Measurements from ENCODE around the gene TMEM244.
"Not testable (repeated sequence)": the region's sequence is repeated elsewhere in the genome, so short reads cannot be mapped to it uniquely, and the experiment has no call there.

The TMEM244 gene, protein sequence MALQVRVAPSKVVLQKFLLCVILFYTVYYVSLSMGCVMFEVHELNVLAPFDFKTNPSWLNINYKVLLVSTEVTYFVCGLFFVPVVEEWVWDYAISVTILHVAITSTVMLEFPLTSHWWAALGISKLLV

DNA sequence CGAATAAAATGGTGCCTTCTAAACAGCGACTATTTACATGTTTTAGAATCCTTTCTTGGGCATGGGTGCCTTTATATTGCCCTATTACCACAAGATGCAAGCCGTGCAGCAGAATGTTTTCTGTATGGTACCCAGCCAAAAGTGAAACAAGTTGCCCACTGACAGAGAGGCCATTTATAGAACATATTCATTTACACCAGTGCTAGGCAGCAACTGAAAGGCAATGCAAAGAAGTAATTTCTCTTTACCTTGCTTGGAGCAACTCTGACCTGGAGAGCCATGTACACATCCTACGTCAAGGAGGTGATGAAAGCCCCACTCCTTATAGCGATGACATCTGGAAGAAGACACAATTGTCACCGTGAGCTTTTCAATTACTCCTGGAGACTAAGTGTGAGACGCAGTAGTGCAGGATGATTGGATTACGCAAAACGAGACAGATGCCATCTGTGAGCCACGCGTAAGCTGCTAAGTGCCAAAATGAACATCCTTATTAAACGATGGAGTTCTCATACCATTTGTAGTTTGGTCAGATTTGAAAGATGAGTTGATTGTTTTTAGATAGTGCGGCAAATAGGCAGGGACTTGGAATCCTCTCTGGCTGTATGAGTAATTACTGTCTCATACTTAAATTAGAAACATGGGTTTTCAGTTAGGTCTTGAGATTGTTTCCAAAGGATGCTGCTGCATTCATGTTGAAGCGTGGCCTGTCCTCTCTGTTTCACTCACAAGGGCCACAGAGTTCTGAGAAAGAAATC, at the start of gene TMEM244:
Gene TMEM244, minus strand, starts transcription at position 408 of the 758 bp plus-strand sequence. Its CDS starts 127 bp downstream, at position 281.
- DNase-seq: no peak

DNA sequence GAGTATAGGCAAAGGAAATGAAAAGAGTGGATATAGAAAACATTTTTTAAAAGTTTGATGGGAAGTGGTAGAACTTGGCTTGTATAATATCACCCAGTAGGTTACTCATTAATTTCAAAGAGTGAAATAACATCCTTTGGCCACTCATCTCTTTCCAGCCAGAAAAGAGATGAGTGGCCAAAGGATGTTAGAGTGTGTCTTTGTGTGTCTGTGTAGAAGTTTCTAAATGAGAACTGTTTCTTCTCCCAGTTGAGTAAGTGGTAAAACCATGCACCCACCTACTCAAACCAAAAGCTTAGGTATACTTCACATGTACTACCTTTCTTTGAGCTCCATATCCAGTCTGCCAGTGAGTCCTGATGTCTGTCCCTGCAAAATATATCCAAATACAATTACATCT, 47.7 kb upstream of the TMEM244 start:
- DNase-seq: no peak

- no peak for DNase-seq
These were observed 47.2 kb upstream of the TMEM244 start for GRCh38 chr6:129908356-129908755.

GRCh38 chr6:129906515-129907077, 45.5 kb upstream of the TMEM244 start:
- no peak for DNase-seq

GRCh38 chr6:129903082-129903481, 42.0 kb upstream of the TMEM244 start:
- DNase-seq: no peak

DNA sequence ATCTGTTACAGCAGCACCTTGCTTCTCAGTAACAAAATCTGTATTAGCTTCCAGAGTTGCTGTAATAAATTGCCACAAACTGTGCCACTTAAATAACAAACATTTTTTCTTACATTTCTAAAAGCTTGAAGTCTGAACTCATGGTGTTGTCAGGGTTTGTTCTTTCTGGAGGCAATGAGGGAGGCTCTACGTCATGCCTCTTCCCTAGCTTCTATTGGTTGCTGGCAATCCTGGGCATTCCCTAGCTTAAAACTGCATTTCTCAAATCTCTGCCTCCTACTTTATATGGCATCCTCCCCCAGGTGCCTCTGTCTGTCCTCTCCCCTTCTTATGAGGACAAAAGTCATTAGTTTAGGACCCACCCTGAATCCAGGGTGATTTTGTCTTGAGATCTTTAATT, 41.6 kb upstream of the TMEM244 start:
- DNase-seq: no peak

DNA sequence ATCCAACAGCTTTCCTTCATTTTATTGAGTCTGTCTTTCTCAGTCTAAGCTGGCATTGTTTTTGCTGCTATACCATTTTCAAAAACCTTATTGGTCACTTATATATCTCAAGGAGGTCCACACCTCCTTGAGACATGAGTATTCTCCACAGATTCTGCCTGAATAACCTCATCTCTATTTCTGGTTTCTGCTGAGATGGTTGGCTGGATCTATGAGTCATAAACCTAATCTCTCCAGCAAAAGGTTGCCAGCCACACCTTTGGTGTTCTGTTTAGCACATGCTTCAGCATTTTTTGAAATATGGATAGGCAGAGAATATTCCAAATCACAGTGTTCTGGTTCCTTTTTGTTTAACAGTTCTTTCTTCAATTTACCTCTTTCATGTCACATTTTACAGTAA, 40.8 kb upstream of the TMEM244 start:
- no peak for DNase-seq

DNA sequence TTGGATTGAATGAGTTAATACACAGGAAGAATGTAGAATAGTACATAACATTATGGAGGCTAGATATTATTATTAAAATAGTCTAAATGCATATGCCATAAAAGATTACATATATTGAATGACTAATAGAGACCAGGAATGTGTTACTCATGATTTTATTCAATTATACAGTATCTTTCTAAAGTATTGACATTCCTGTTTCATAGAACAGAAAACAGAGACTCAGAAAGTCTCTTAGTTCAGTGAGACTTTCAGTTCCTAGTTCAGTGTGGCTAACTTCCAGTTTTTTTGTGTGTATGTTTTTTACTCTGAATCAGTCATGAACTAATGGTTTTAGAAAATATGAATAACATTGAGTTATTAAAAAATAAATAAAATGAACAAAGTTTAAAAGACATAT, 34.6 kb upstream of the TMEM244 start:
- DNase-seq: no peak

- DNase-seq: no peak
These were observed 33.8 kb upstream of the TMEM244 start for GRCh38 chr6:129894921-129895320.

- DNase-seq: no peak
These were observed 32.5 kb upstream of the TMEM244 start for GRCh38 chr6:129893640-129894039.

- DNase-seq: no peak
These were observed 29.6 kb upstream of the TMEM244 start for GRCh38 chr6:129890701-129891100.

GRCh38 chr6:129890164-129890563, 29.0 kb upstream of the TMEM244 start:
- no peak for DNase-seq

GRCh38 chr6:129889580-129889979, 28.5 kb upstream of the TMEM244 start:
- DNase-seq: no peak

DNA sequence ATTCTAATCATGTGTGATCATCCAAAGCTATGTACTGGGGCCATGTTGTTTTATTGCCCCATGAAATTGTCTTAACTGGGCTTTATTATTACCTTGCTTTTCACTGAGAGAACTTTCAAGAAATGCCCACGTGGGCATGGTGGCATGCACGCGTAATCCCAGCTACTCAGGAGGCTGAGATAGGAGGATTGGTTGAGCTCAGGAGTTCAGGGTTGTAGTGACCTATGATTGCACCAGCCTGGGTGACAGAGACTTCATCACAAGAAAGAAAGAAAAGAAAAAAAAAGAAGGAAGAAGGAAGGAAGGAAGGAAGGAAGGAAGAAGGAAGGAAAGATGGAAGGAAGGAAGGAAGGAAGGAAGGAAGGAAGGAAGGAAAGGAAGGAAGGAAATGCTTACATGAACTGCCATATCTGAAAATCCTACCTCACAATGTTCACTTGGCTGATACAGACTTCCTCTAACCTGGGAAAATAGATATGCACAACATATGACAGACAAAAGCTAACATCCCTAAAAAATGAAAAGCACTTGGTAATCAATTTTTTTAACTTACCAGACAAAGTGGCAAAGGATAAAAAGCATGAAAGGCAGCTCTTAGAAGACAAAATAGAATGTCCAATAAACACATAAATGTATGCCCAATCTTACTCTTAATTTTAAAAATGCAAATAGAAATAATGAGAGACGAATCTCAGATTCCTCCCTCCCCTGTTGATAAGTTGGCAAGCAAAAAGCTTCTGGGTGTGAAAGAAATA, 25.5 kb upstream of the TMEM244 start:
- no peak for DNase-seq

DNA sequence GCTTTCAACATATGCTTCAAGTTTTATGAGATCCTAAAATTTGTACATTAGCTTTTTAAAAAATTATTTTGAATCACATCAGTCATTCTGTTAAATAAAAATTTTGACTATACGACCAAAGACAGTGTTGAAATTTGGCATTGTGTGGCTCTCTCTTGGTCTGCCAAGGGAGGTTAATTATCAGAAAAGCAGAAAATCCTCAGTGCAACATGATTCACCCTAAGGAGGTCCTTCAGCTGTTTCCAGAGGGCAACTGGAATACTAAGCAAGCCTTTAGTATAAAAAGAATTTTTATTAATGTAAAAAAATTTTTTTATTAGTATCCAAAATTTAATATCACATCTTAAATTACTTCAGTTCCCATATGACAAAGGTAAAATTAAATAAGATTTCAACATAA, 23.1 kb upstream of the TMEM244 start:
- no peak for DNase-seq

- DNase-seq: no peak
These were observed 21.5 kb upstream of the TMEM244 start for GRCh38 chr6:129882510-129883023.

DNA sequence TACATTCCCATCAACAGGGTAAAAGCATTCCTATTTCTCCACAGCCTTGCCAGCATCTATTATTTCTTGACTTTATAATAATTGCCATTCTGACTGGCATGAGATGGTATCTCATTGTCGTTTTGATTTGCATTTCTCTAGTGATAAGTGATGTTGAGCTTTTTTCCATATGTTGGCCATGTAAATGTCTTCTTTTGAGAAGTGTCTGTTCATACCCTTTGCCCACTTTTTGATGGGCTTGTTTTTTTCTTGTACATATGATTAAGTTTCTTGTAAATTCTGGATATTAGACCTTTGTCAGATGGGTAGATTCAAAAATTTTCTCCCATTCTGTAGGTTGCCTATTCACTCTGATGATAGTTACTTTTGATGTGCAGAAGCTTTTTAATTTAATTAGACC, 16.8 kb upstream of the TMEM244 start:
- DNase-seq: not testable (repeated sequence)

- DNase-seq: no peak
These were observed 14.8 kb upstream of the TMEM244 start for GRCh38 chr6:129875610-129876520.

DNA sequence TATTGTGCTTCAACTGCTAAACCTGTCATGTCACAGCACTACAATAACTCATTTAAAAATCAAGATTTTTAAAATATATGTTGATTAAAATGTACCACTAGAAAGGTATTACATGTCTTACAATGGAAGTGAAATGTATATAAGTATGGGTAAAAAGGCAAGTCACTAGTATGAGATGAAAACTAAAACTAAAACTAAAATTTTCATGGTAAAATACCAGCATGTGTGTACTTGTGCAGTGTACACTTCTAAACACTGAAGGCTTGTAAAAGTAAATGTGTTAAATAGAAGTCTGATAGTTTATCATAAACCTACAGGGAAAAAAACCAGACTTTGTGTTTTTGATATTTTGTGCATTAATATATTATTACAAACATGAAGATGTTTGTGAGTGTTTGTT, 13.7 kb upstream of the TMEM244 start:
- DNase-seq: no peak

DNA sequence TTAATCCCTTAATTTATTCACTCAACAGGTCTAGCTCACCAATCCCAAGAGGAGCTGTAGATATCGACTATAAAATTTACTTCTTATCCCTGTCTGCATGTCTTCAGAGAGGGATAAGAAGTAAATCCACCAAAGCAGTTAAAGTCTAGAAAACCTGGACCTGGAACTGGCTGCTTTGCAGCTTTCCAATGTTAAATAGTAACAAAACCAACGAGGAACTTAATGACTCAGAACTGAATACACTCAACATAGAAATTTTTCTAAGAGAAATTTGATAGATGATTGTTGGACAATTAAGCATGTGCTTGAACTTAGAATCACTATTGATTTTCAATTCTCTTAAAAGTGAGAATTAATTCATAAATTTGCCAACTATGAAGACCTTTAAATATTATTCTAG, 11.5 kb upstream of the TMEM244 start:
- no peak for DNase-seq

DNA sequence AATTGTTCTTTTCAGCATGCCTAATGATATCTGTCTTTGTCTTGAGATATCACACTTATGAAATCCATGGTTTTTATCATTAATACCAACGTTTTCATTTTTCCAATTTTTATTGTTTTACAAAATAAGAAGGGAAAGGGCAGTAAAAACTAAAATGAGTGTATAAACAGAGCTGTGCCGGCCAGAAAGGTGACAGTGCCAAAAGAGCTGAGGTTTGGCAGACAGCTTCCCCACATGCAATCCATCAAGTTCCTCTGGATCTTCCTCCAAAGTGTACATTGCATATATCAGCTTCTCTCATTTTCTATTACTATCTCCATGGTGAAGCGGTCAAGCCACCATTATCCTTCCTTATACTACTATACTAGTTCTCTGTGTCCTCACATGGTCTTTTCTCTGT, 10.1 kb upstream of the TMEM244 start:
- no peak for DNase-seq

GRCh38 chr6:129867403-129867802, 6.3 kb upstream of the TMEM244 start:
- DNase-seq: no peak

All from GOT3 (cell line).